Measurements from ENCODE around the gene MMP12.

- TF ChIP-seq NFE2L1 (CRISPR knock-in tag; IDR thresholded peaks at IDR 0.05) (no peak), CTCF (IDR thresholded peaks at IDR 0.05) (no peak), KAT7 (CRISPR knock-in tag; IDR thresholded peaks at IDR 0.05; ENCODE audit: borderline replicate concordance) (no peak), CREB1 (CRISPR knock-in tag; IDR thresholded peaks at IDR 0.05) (no peak)
These were observed 38.4 kb downstream of the MMP12 start for GRCh38 chr11:102836290-102836875.
